Endothelial cell of umbilical vein (primary cell): ENCODE results near the gene RBM20. TPM values are rescaled to one million over a fixed set of nuclear protein-coding genes. Genes with fewer than 3 reads are reported as not detected.

Experiments
- BruUV-seq: library from RNA; stranded (reverse); fragments of 400-500 nt; replicated peaks from 2 replicates; lab custom pipeline; 2021; lab: Mats Ljungman, UMichigan
- CTCF ChIA-PET: fragments of 300-600, 350-600 bp; sonication (Branson Sonifier 250); formaldehyde crosslinking; loops from one replicate; lab custom pipeline; 2021; ENCODE audit warnings: antibody characterized with exemption, inconsistent platforms; lab: Charles Lee
- POLR2A ChIA-PET: fragments of 300-600, 350-600 bp; sonication (Branson Sonifier 250); formaldehyde crosslinking; loops from one replicate; lab custom pipeline; 2021; ENCODE audit warnings: antibody characterized with exemption, inconsistent platforms; lab: Charles Lee
- DNase-seq: peaks from one replicate; pipeline ENCODE4 v3.0.0-alpha.2; 2011; ENCODE audit warnings: low read depth, low spot score
- FAIRE-seq: peaks from 2 replicates; lab custom pipeline; 2011; peaks lifted over from hg19 to GRCh38; lab: Jason Lieb, UNC
- H2AFZ ChIP-seq: 2 replicates; pipeline ENCODE4 v1.6.0; 2012; ENCODE audit warnings: low read depth, low read length, control low read depth, inconsistent platforms
- H3K27ac ChIP-seq: 2 replicates; pipeline ENCODE4 v1.5.1; 2011; ENCODE audit warnings: low read depth, mild to moderate bottlenecking, control low read depth, low read length, moderate library complexity; ENCODE audit not compliant: insufficient read depth
- H3K27me3 ChIP-seq, 2 experiments: 2 replicates each; pipeline versions ENCODE4 v1.6.0 to v1.6.1; 2011; ENCODE audit warnings: low read length in 2 of 2, mixed read lengths in 1 of 2; ENCODE audit not compliant: control insufficient read depth in 2 of 2, insufficient read depth in 2 of 2
- H3K36me3 ChIP-seq, 2 experiments: 2 replicates in 1 of 2; 3 replicates in 1 of 2; pipeline ENCODE4 v1.5.1; 2011; ENCODE audit warnings: low read length in 2 of 2, mild to moderate bottlenecking in 1 of 2, moderate library complexity in 1 of 2; ENCODE audit not compliant: control insufficient read depth in 2 of 2, insufficient read depth in 2 of 2; ENCODE audit errors: extremely low read depth in 1 of 2
- H3K4me1 ChIP-seq: 3 replicates; pipeline ENCODE4 v1.5.1; 2011; ENCODE audit warnings: mild to moderate bottlenecking, low read length; ENCODE audit not compliant: control insufficient read depth, insufficient read depth; ENCODE audit errors: extremely low read depth
- H3K4me2 ChIP-seq: 2 replicates; pipeline ENCODE4 v1.6.1; 2011; ENCODE audit warnings: low read length, control low read depth, mixed read lengths; ENCODE audit not compliant: insufficient read depth
- H3K4me3 ChIP-seq, 3 experiments: fragments of 200-600 bp in 1 of 3; sonication (generic), shearing (Covaris generic) in 1 of 3; replicated peaks in 1 of 3; 2 replicates each; pipeline ENCODE4 v1.5.1; 2011 to 2016; ENCODE audit warnings: control low read depth in 3 of 3, low read length in 3 of 3, mild to moderate bottlenecking in 2 of 3, inconsistent platforms in 1 of 3, low read depth in 1 of 3, moderate library complexity in 1 of 3; ENCODE audit not compliant: insufficient read depth in 1 of 3
- H3K79me2 ChIP-seq: 2 replicates; pipeline ENCODE4 v1.6.0; 2012; ENCODE audit warnings: low read length, inconsistent platforms; ENCODE audit not compliant: control insufficient read depth, insufficient read depth
- H3K9ac ChIP-seq: replicated peaks from 2 replicates; pipeline ENCODE3; 2011; ENCODE audit warnings: low read length, control low read depth; ENCODE audit not compliant: insufficient read depth; ENCODE audit errors: extremely low read depth
- H3K9me1 ChIP-seq: replicated peaks from 3 replicates; pipeline ENCODE4 v1.6.0; 2011; ENCODE audit warnings: mild to moderate bottlenecking, low read length; ENCODE audit not compliant: control insufficient read depth, insufficient read depth; ENCODE audit errors: extremely low read depth
- H3K9me3 ChIP-seq: replicated peaks from 2 replicates; pipeline ENCODE4 v1.5.1; 2012; ENCODE audit warnings: low read length, inconsistent platforms; ENCODE audit not compliant: control insufficient read depth, insufficient read depth
- H4K20me1 ChIP-seq: replicated peaks from 2 replicates; pipeline ENCODE3; 2011; ENCODE audit warnings: mild to moderate bottlenecking, low read length; ENCODE audit not compliant: control insufficient read depth, insufficient read depth; ENCODE audit errors: extremely low read depth
- CTCF ChIP-seq, 2 donors: IDR thresholded peaks; 1 replicate in 1 of 2; 2 replicates in 1 of 2; pipeline ENCODE4 v1.5.1; 2011; ENCODE audit warnings: low read length in 2 of 2, mild to moderate bottlenecking in 2 of 2, moderate library complexity in 2 of 2, control low read depth in 1 of 2, inconsistent platforms in 1 of 2, low read depth in 1 of 2; ENCODE audit not compliant: insufficient read depth in 1 of 2; ENCODE audit errors: extremely low read depth in 1 of 2
- FOS ChIP-seq: IDR thresholded peaks from 2 replicates; pipeline ENCODE4 v1.6.1; 2011; ENCODE audit warnings: mild to moderate bottlenecking, low read length, moderate library complexity, borderline replicate concordance; ENCODE audit not compliant: insufficient read depth
- JUN ChIP-seq: IDR thresholded peaks from 2 replicates; pipeline ENCODE4 v1.6.1; 2011; ENCODE audit warnings: borderline replicate concordance, low read depth; ENCODE audit not compliant: insufficient read length, insufficient read depth
- dilution Hi-C: fragments of 300-500 bp; cut with MboI; formaldehyde crosslinking; loops from one replicate; pipeline ENCODE4 v1.15.0; 2019; ENCODE audit warnings: low sequenced_read_pairs; ENCODE audit not compliant: extremely low pct_ligation_motif_present
- intact Hi-C: fragments of 100-400 bp; cut with micrococcal nuclease; formaldehyde crosslinking; loops from one replicate; pipeline ENCODE4 v1.10.0; 2022
- polyA plus RNA-seq, 4 experiments: library from polyadenylated mRNA; depleted of rRNA in 3 of 4; stranded (reverse) in 3 of 4; unstranded in 1 of 4; fragments of >200 nt; gene quantifications; 2 replicates each; pipeline versions ENCODE4 v1.2.1 to v1.2.3, GENCODE V29; 2011 to 2012; ENCODE audit warnings: missing spikeins in 1 of 4
- total RNA-seq: library from RNA; stranded (reverse); gene quantifications from 2 replicates; pipeline ENCODE4 v1.2.3, GENCODE V29; 2021

The RBM20 gene
- total and polyA plus RNA-seq, 2 donors (not counting 3 experiments of a cell fraction or from before 2014, with no cell fraction given): 0.04 TPM; not detected in 1

GRCh38 chr10:110779489-110779888, 135.4 kb downstream of the RBM20 start:
- CTCF ChIA-PET: interaction anchor here (1.6 kb wide), 1 partner anchor 96 kb away, joined by 3 read pairs; no protein-coding TSS in a partner anchor

More at GRCh38 chr10:110779489-110779888, 135.4 kb downstream of the RBM20 start:
- Histone ChIP-seq H3K4me2 (no peak overlapping the region), H2AFZ (no peak overlapping the region), H3K79me2 (no peaks in the 10 kb centered on the region), H3K9me3 (no peaks in the 10 kb centered on the region), H3K27ac (no peak overlapping the region), H4K20me1 (no peaks in the 10 kb centered on the region), H3K9ac (no peak overlapping the region), H3K36me3 (no peaks in the 10 kb centered on the region), H3K9me1 (no peaks in the 10 kb centered on the region), H3K27me3 (peaks cover 0 to 8% of the 10 kb centered on the region in 2 experiments), H3K4me3 (no peak overlapping the region), H3K4me1 (no peaks in the 10 kb centered on the region)
- TF ChIP-seq JUN (no peak), FOS (no peak), CTCF (IDR thresholded peaks at IDR 0.05; ENCODE audit: extremely low read depth in 1 of 2, insufficient read depth in 1 of 2, low read depth in 1 of 2, low read length in 2 of 2) (no peak)
- intact Hi-C loops: loop anchor here (5.0 kb wide), 1 partner anchor 83 kb away; no protein-coding TSS in a partner anchor
- FAIRE-seq: no peak
- dilution Hi-C loops: no loop called here
- POLR2A ChIA-PET: no interaction called here
- BruUV-seq: no TSS peak
- no peak for DNase-seq
